Fibroblast of lung (primary cell): ENCODE results near the gene SCUBE1.

Source experiments
- EZH2 ChIP-seq: IDR thresholded peaks from 2 replicates; pipeline ENCODE4 v1.5.1; 2012; ENCODE audit warnings: low read length, control low read depth, mild to moderate bottlenecking; ENCODE audit errors: missing control alignments
- TF ChIP-seq, protein P1 (sequence below), 2 donors: IDR thresholded peaks in 1 of 2; conservative IDR thresholded peaks in 1 of 2; 1 replicate in 1 of 2; 2 replicates in 1 of 2; pipeline ENCODE4 v1.5.1; 2011 to 2012; ENCODE audit warnings: low read length in 2 of 2, control low read depth in 1 of 2, inconsistent platforms in 1 of 2, low read depth in 1 of 2, mild to moderate bottlenecking in 1 of 2

DNA sequence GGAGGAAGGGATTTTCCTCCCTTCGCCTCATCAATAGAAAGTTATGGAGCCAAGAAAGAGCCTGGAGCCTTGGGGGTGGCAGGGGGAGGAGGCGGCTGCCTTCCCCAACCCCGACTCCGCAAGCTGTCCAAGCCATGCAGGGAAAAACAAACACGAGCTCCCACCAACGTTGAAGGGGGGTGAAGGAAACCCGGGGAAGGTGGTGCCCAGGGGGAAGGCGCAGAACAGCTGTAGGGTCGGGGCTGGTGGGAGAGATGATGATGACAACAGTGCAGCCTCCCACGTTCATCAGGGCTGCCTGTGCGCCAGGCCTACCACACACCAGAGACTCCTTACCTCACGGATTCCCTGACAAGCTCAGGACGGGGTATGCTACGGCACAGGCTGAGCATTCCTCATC lies 73.5 kb downstream of the SCUBE1 start:
- TF ChIP-seq, protein P1, sequence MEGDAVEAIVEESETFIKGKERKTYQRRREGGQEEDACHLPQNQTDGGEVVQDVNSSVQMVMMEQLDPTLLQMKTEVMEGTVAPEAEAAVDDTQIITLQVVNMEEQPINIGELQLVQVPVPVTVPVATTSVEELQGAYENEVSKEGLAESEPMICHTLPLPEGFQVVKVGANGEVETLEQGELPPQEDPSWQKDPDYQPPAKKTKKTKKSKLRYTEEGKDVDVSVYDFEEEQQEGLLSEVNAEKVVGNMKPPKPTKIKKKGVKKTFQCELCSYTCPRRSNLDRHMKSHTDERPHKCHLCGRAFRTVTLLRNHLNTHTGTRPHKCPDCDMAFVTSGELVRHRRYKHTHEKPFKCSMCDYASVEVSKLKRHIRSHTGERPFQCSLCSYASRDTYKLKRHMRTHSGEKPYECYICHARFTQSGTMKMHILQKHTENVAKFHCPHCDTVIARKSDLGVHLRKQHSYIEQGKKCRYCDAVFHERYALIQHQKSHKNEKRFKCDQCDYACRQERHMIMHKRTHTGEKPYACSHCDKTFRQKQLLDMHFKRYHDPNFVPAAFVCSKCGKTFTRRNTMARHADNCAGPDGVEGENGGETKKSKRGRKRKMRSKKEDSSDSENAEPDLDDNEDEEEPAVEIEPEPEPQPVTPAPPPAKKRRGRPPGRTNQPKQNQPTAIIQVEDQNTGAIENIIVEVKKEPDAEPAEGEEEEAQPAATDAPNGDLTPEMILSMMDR (conservative IDR thresholded peaks at IDR 0.05 in 1 of 2, IDR thresholded peaks at IDR 0.05 in 1 of 2; ENCODE audit: low read depth in 1 of 2, low read length in 2 of 2), result no peak
- TF ChIP-seq EZH2, result no peak
